HCT116 (cell line): ENCODE measurements around the gene UGT1A9. TPM values are rescaled to one million over a fixed set of nuclear protein-coding genes. Genes with fewer than 3 reads are reported as not detected.

Source experiments
- ATAC-seq: fragments of 200-7000 bp; cut with Tn5 transposase; 2 replicates; pipeline ENCODE4 v1.9.1; 2020; ENCODE audit warnings: mild to moderate bottlenecking, moderate library complexity
- BruUV-seq: library from RNA; stranded (reverse); fragments of 400-500 nt; replicated peaks from 2 replicates; lab custom pipeline; 2021; lab: Mats Ljungman, UMichigan
- CTCF ChIA-PET: fragments of 300-600 bp; sonication (Branson Sonifier 250); formaldehyde crosslinking; loops from one replicate; lab custom pipeline; 2021; ENCODE audit warnings: antibody characterized with exemption; lab: Charles Lee
- POLR2A ChIA-PET: fragments of 300-600, 350-600 bp; sonication (Branson Sonifier 250); formaldehyde crosslinking; loops from one replicate; lab custom pipeline; 2021; ENCODE audit warnings: antibody characterized with exemption; lab: Charles Lee
- RAD21 ChIA-PET, 2 experiments: fragments of 300-600 bp; sonication (Branson Sonifier 250); formaldehyde crosslinking; loops; one replicate each; lab custom pipeline; 2023; ENCODE audit warnings: low total read pairs in 2 of 2; ENCODE audit not compliant: uncharacterized antibody in 2 of 2, unreplicated experiment in 2 of 2, low non-redundant PET in 1 of 2; lab: Charles Lee
- DNase-seq: peaks from one replicate; pipeline ENCODE4 v3.0.0-alpha.2; 2010; ENCODE audit warnings: low read depth, low spot score
- H2AFZ ChIP-seq: fragments of 200-600 bp; shearing (Covaris generic), sonication (generic); 2 replicates; pipeline ENCODE4 v1.6.1; 2017; ENCODE audit warnings: low read depth, mixed run types, mixed read lengths, antibody characterized with exemption, low read length; ENCODE audit not compliant: poor library complexity, severe bottlenecking
- H3K27ac ChIP-seq: 2 replicates; pipeline ENCODE4 v1.5.1; 2012; ENCODE audit warnings: low read depth, low read length
- H3K27me3 ChIP-seq: fragments of 200-600 bp; sonication (generic); 2 replicates; pipeline ENCODE4 v1.6.1; 2016; ENCODE audit warnings: mixed run types, low read length, mixed read lengths; ENCODE audit not compliant: insufficient read depth
- H3K36me3 ChIP-seq, 2 experiments: fragments of 200-500 bp in 1 of 2; fragments of 200-600 bp in 1 of 2; sonication (Bioruptor generic) in 1 of 2; sonication (generic) in 1 of 2; 2 replicates each; pipeline versions ENCODE4 v1.5.1 to v1.6.1; 2014 to 2016; ENCODE audit warnings: low read length in 2 of 2, inconsistent platforms in 1 of 2, mixed read lengths in 1 of 2, mixed run types in 1 of 2; ENCODE audit not compliant: insufficient read depth in 2 of 2, control insufficient read depth in 1 of 2
- H3K4me1 ChIP-seq, 2 experiments: fragments of 200-600 bp in 1 of 2; sonication (generic) in 1 of 2; 2 replicates each; pipeline versions ENCODE4 v1.5.1 to v1.6.1; 2012 to 2017; ENCODE audit warnings: low read length in 2 of 2, inconsistent platforms in 1 of 2, mild to moderate bottlenecking in 1 of 2, mixed read lengths in 1 of 2, mixed run types in 1 of 2, moderate library complexity in 1 of 2; ENCODE audit not compliant: insufficient read depth in 2 of 2, control insufficient read depth in 1 of 2
- H3K4me2 ChIP-seq: fragments of 200-600 bp; sonication (generic); 2 replicates; pipeline ENCODE4 v1.6.1; 2017; ENCODE audit warnings: mixed run types, low read length, mixed read lengths
- H3K4me3 ChIP-seq, 2 experiments: fragments of 200-600 bp in 1 of 2; sonication (generic) in 1 of 2; replicated peaks in 1 of 2; 2 replicates each; pipeline ENCODE4 v1.5.1; 2011 to 2016; ENCODE audit warnings: low read length in 2 of 2, control low read depth in 1 of 2, low read depth in 1 of 2, mild to moderate bottlenecking in 1 of 2, mixed read lengths in 1 of 2, mixed run types in 1 of 2
- H3K79me2 ChIP-seq: fragments of 200-600 bp; sonication (generic); 2 replicates; pipeline ENCODE4 v1.6.1; 2017; ENCODE audit warnings: mild to moderate bottlenecking, mixed run types, low read length, moderate library complexity, mixed read lengths; ENCODE audit not compliant: insufficient read depth
- H3K9ac ChIP-seq: fragments of 200-600 bp; sonication (generic); 2 replicates; pipeline ENCODE4 v1.6.1; 2016; ENCODE audit warnings: low read length, mixed read lengths
- H3K9me2 ChIP-seq: fragments of 200-600 bp; sonication (generic), shearing (Covaris generic); 2 replicates; pipeline ENCODE4 v1.6.1; 2017; ENCODE audit warnings: mixed run types, mild to moderate bottlenecking, moderate library complexity; ENCODE audit not compliant: insufficient read depth
- H3K9me3 ChIP-seq, 2 experiments: fragments of 200-500 bp in 1 of 2; fragments of 200-600 bp in 1 of 2; sonication (Bioruptor generic) in 1 of 2; sonication (generic) in 1 of 2; 2 replicates each; pipeline ENCODE4 v1.6.1; 2014 to 2017; ENCODE audit warnings: low read length in 2 of 2, mixed read lengths in 2 of 2, inconsistent platforms in 1 of 2, low read depth in 1 of 2, mild to moderate bottlenecking in 1 of 2, mixed run types in 1 of 2, moderate library complexity in 1 of 2; ENCODE audit not compliant: control insufficient read depth in 1 of 2, insufficient read depth in 1 of 2
- H4K20me1 ChIP-seq: fragments of 200-600 bp; sonication (generic), shearing (Covaris generic); 2 replicates; pipeline ENCODE4 v1.6.1; 2017; ENCODE audit warnings: mixed run types, mild to moderate bottlenecking, moderate library complexity; ENCODE audit not compliant: insufficient read depth
- CBX3 ChIP-seq: IDR thresholded peaks from 2 replicates; pipeline ENCODE4 v1.6.1; 2012; ENCODE audit warnings: low read depth
- EGR1 ChIP-seq: IDR thresholded peaks from 2 replicates; pipeline ENCODE4 v1.6.1; 2012; ENCODE audit warnings: low read depth
- ELF1 ChIP-seq: IDR thresholded peaks from 2 replicates; pipeline ENCODE4 v1.6.1; 2012; ENCODE audit warnings: low read depth, borderline replicate concordance
- EZH2 ChIP-seq: fragments of 200-600 bp; sonication (generic); IDR thresholded peaks from 2 replicates; pipeline ENCODE4 v1.6.1; 2017; ENCODE audit warnings: antibody characterized with exemption, mixed run types
- EZH2phosphoT487 ChIP-seq: fragments of 200-600 bp; IDR thresholded peaks from 2 replicates; pipeline ENCODE4 v1.6.1; 2018; ENCODE audit warnings: antibody characterized with exemption, borderline replicate concordance
- FOSL1 ChIP-seq: IDR thresholded peaks from 2 replicates; pipeline ENCODE4 v1.6.1; 2012; ENCODE audit warnings: low read depth
- POLR2A ChIP-seq: IDR thresholded peaks from 2 replicates; pipeline ENCODE4 v1.7.0; 2011; ENCODE audit warnings: borderline replicate concordance; ENCODE audit not compliant: insufficient read depth, insufficient read length; ENCODE audit errors: extremely low read depth
- SIN3A ChIP-seq: IDR thresholded peaks from 2 replicates; pipeline ENCODE4 v1.6.1; 2012; ENCODE audit warnings: low read depth
- SRF ChIP-seq: IDR thresholded peaks from 2 replicates; pipeline ENCODE4 v1.6.1; 2012; ENCODE audit warnings: low read depth
- TCF7L2 ChIP-seq: IDR thresholded peaks from 2 replicates; pipeline ENCODE4 v1.7.0; 2011; ENCODE audit warnings: borderline replicate concordance, inconsistent platforms; ENCODE audit not compliant: insufficient read depth, insufficient read length; ENCODE audit errors: extremely low read depth
- YY1 ChIP-seq: IDR thresholded peaks from 2 replicates; pipeline ENCODE4 v1.6.1; 2011; ENCODE audit warnings: low read length, low read depth, moderate library complexity, mild to moderate bottlenecking; ENCODE audit not compliant: insufficient replicate concordance; ENCODE audit errors: extremely low read depth
- ZFX ChIP-seq: fragments of 450-650 bp; IDR thresholded peaks from 2 replicates; pipeline ENCODE4 v1.6.1; 2017
- ZNF274 ChIP-seq: fragments of 200-500 bp; sonication (Bioruptor generic); IDR thresholded peaks from 2 replicates; pipeline ENCODE4 v1.6.1; 2014; ENCODE audit warnings: mild to moderate bottlenecking, low read depth, low read length, inconsistent platforms
- intact Hi-C: fragments of 100-400 bp; cut with micrococcal nuclease; formaldehyde crosslinking; loops from 2 replicates; pipeline ENCODE4 v1.10.0; 2022
- total RNA-seq: library from RNA; stranded (reverse); gene quantifications from one replicate; pipeline ENCODE4 v1.2.1, GENCODE V29; 2021; ENCODE audit not compliant: unreplicated experiment
- TF ChIP-seq, protein P1 (sequence below): IDR thresholded peaks from 2 replicates; pipeline ENCODE4 v1.6.1; 2011; ENCODE audit warnings: mild to moderate bottlenecking, low read length, moderate library complexity; ENCODE audit not compliant: insufficient replicate concordance; ENCODE audit errors: extremely low read depth
- TF ChIP-seq, protein P2 (sequence below): IDR thresholded peaks from 2 replicates; pipeline ENCODE4 v1.6.1; 2012
- TF ChIP-seq, protein P3 (sequence below): IDR thresholded peaks from 2 replicates; pipeline ENCODE4 v1.6.1; 2012
- TF ChIP-seq, protein P4 (sequence below): IDR thresholded peaks from 2 replicates; pipeline ENCODE4 v1.6.1; 2012; ENCODE audit warnings: low read depth

The UGT1A9 gene
- total RNA-seq, 1 experiment from 2014 or later: not detected

DNA sequence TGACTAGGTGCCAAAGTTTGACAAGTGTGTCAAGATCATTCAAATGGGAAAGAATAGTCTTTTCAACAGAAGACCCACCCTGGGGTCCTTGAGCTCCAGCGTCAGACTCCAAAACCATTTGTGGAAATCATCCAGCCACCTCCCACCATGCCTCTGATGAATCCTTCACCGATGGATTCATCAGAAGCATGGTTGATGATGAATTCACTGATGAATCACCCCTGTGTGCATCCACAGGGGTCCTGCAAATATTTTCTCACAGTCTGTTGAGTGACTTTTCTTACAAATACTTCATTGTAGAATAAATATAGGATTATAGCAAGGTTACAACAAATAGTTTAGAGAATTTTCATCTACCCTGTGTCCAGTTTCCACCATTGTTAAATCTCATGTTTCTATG lies 4.3 kb downstream of the UGT1A9 start:
- no peaks in the 10 kb centered on the region for H3K9me3 ChIP-seq
- POLR2A ChIA-PET: no interaction called here
- H3K79me2 ChIP-seq: no peaks in the 10 kb centered on the region
- H3K4me2 ChIP-seq: no peak overlapping the region
- no TSS peak for BruUV-seq
- TF ChIP-seq TCF7L2: no peak
- TF ChIP-seq EGR1: no peak
- no peak for TF ChIP-seq EZH2
- no peak for TF ChIP-seq SRF
- TF ChIP-seq, protein P1, sequence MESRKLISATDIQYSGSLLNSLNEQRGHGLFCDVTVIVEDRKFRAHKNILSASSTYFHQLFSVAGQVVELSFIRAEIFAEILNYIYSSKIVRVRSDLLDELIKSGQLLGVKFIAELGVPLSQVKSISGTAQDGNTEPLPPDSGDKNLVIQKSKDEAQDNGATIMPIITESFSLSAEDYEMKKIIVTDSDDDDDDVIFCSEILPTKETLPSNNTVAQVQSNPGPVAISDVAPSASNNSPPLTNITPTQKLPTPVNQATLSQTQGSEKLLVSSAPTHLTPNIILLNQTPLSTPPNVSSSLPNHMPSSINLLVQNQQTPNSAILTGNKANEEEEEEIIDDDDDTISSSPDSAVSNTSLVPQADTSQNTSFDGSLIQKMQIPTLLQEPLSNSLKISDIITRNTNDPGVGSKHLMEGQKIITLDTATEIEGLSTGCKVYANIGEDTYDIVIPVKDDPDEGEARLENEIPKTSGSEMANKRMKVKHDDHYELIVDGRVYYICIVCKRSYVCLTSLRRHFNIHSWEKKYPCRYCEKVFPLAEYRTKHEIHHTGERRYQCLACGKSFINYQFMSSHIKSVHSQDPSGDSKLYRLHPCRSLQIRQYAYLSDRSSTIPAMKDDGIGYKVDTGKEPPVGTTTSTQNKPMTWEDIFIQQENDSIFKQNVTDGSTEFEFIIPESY: no peak
- TF ChIP-seq ZNF274: no peak
- no peak for TF ChIP-seq SIN3A
- no peak for TF ChIP-seq POLR2A
- TF ChIP-seq, protein P2, sequence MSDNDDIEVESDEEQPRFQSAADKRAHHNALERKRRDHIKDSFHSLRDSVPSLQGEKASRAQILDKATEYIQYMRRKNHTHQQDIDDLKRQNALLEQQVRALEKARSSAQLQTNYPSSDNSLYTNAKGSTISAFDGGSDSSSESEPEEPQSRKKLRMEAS: no peak
- no peak for TF ChIP-seq ELF1
- TF ChIP-seq YY1: no peak
- no peak for TF ChIP-seq CBX3
- no peak for TF ChIP-seq ZFX
- no peak for TF ChIP-seq FOSL1
- TF ChIP-seq, protein P3, sequence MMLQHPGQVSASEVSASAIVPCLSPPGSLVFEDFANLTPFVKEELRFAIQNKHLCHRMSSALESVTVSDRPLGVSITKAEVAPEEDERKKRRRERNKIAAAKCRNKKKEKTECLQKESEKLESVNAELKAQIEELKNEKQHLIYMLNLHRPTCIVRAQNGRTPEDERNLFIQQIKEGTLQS: no peak
- TF ChIP-seq EZH2phosphoT487: no peak
- TF ChIP-seq, protein P4, sequence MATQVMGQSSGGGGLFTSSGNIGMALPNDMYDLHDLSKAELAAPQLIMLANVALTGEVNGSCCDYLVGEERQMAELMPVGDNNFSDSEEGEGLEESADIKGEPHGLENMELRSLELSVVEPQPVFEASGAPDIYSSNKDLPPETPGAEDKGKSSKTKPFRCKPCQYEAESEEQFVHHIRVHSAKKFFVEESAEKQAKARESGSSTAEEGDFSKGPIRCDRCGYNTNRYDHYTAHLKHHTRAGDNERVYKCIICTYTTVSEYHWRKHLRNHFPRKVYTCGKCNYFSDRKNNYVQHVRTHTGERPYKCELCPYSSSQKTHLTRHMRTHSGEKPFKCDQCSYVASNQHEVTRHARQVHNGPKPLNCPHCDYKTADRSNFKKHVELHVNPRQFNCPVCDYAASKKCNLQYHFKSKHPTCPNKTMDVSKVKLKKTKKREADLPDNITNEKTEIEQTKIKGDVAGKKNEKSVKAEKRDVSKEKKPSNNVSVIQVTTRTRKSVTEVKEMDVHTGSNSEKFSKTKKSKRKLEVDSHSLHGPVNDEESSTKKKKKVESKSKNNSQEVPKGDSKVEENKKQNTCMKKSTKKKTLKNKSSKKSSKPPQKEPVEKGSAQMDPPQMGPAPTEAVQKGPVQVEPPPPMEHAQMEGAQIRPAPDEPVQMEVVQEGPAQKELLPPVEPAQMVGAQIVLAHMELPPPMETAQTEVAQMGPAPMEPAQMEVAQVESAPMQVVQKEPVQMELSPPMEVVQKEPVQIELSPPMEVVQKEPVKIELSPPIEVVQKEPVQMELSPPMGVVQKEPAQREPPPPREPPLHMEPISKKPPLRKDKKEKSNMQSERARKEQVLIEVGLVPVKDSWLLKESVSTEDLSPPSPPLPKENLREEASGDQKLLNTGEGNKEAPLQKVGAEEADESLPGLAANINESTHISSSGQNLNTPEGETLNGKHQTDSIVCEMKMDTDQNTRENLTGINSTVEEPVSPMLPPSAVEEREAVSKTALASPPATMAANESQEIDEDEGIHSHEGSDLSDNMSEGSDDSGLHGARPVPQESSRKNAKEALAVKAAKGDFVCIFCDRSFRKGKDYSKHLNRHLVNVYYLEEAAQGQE: no peak
- RAD21 ChIA-PET: no interaction called here
- no peaks in the 10 kb centered on the region for H3K4me1 ChIP-seq
- ATAC-seq (no peak), DNase-seq (no peak)
- H4K20me1 ChIP-seq: no peaks in the 10 kb centered on the region
- no peaks in the 10 kb centered on the region for H3K36me3 ChIP-seq
- H3K9me2 ChIP-seq: no peaks in the 10 kb centered on the region
- intact Hi-C loops: no loop called here
- H2AFZ ChIP-seq: no peak overlapping the region
- CTCF ChIA-PET: no interaction called here
- no peak overlapping the region for H3K4me3 ChIP-seq
- H3K9ac ChIP-seq: no peak overlapping the region
- H3K27ac ChIP-seq: no peak overlapping the region
- H3K27me3 ChIP-seq: peaks cover 18% of the 10 kb centered on the region; the same call in 1 of the 2 replicates
